Measurements from ENCODE around the gene RASGRP3.

The RASGRP3 gene, protein sequence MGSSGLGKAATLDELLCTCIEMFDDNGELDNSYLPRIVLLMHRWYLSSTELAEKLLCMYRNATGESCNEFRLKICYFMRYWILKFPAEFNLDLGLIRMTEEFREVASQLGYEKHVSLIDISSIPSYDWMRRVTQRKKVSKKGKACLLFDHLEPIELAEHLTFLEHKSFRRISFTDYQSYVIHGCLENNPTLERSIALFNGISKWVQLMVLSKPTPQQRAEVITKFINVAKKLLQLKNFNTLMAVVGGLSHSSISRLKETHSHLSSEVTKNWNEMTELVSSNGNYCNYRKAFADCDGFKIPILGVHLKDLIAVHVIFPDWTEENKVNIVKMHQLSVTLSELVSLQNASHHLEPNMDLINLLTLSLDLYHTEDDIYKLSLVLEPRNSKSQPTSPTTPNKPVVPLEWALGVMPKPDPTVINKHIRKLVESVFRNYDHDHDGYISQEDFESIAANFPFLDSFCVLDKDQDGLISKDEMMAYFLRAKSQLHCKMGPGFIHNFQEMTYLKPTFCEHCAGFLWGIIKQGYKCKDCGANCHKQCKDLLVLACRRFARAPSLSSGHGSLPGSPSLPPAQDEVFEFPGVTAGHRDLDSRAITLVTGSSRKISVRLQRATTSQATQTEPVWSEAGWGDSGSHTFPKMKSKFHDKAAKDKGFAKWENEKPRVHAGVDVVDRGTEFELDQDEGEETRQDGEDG

DNA sequence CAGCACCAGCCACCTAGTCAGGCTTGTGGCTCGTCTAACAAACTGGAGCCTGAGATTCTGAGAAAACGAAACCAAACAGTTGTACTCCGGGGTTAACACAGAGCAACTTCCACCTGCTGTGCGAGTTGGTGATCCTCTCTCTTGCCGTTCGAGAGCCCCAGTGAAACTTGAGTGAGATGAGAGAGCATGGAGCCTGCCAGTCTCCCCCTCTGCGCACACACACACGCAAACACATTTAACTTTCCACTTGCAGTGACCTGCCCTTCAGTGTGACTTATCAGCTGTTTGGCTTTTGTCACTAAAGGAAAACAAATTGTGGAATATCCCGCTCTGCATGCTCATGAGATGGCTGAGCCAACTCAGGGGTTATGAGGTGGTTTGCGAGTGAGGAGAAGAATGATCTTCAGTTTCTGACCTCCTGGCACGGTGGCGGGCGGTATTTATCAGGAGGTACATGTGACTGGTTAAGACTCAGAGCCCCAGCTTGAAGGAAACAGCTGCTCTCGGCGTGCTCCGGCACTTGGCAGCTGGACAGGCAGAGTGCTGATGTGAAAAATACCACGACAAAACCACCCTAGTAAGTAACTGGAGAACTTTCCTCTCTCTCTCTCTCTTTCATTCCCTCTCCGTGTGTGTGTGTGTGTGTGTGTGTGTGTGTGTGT, at the start of gene RASGRP3:
TSS of gene RASGRP3 (plus strand) at position 519 of the 662 bp plus-strand sequence. CDS start 38,488 bp downstream, outside the sequence.
- TF ChIP-seq GATA2 (IDR thresholded peaks at IDR 0.05; ENCODE audit: low read depth, low read length) (no peak), GATA3 (IDR thresholded peaks at IDR 0.05; ENCODE audit: low read depth, low read length) (no peak)

DNA sequence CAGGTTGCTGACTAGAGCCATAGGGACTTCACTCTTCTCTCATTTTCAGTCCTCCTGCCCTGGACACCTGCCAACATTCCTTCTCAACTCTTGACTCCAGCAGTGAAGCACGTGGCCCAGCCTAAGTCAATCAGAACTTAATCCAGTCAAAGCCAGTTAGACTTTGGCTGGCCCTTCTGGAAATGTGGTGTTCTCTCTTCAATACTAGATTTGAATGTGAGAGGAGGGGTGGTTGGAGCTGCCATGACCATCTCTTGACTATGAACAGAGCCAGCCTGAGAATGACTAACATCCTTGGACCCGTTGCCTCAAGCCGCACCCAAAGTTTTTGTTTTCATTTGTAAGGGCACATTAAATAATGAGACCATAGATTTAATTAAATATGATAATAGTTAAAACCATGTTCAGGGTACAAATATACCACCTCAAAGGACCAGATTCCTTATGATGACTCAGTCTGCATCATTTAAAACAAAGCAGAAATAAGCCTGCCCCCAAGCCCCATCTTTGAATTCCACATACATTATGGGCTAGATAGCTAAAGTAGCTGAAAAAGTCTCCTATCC, 49.7 kb upstream of the RASGRP3 start:
- TF ChIP-seq GATA2 (IDR thresholded peaks at IDR 0.05; ENCODE audit: low read depth, low read length), result no peak
- no peak for TF ChIP-seq GATA3 (IDR thresholded peaks at IDR 0.05; ENCODE audit: low read depth, low read length)

DNA sequence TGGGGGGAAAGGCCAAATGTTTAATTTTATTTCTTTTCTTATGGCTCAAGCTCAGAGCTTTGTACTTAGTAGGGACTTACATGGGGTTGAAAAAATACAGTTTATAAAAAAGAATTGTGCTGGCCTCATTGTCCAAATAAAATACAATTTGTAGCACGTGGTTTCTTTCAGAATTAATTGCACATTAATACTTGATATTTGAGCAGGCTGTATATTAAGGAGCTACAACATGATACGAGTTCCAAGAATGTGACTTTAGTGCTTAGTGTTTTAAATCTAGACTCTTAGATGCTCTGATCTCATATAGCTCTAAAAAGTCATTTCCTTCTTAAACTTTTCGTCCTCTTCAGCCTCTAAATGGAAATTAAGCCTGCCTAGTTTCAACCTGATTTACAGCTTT, 46.4 kb upstream of the RASGRP3 start:
- no peak for TF ChIP-seq GATA2 (IDR thresholded peaks at IDR 0.05; ENCODE audit: low read depth, low read length)
- TF ChIP-seq GATA3 (IDR thresholded peaks at IDR 0.05; ENCODE audit: low read depth, low read length), result no peak

DNA sequence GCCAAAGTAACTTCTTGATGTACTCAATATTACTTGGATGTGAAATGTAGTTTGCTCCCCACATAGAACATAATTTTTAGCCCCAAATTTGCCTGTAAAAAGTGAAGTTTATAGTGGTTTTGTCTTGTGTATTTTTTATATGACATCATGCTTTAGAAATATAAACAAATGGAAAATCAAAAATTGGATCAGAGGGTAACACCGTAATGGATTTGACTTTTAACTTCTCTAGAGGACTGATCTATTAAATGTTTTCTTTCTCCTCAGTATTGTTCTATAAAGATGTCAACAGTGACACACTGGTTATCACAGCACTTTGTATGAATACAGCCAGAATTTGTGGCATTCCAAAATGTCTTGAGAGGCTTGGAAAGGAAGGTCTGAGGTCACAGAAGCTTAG, 45.6 kb upstream of the RASGRP3 start:
- TF ChIP-seq GATA2 (IDR thresholded peaks at IDR 0.05; ENCODE audit: low read depth, low read length), result no peak
- no peak for TF ChIP-seq GATA3 (IDR thresholded peaks at IDR 0.05; ENCODE audit: low read depth, low read length)

DNA sequence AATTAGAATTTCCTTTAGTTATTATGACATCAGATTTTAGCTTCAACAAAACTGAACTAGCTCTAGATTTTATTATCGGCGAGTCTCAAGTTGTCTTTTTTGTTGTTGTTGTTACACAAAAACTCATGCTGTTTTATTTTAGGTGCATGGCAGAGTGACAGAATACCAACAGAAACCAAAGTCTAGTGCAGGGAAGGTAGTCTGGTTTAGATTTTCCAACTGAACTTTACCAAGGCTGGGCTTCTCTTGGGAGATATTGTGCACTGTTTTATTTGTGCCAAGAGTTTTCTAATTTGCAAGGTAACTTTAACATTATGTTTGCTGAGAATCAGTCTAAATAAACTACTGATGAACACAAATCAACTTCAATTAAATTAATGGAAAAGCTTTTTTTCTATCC, 43.6 kb upstream of the RASGRP3 start:
- no peak for TF ChIP-seq GATA2 (IDR thresholded peaks at IDR 0.05; ENCODE audit: low read depth, low read length)
- no peak for TF ChIP-seq GATA3 (IDR thresholded peaks at IDR 0.05; ENCODE audit: low read depth, low read length)

DNA sequence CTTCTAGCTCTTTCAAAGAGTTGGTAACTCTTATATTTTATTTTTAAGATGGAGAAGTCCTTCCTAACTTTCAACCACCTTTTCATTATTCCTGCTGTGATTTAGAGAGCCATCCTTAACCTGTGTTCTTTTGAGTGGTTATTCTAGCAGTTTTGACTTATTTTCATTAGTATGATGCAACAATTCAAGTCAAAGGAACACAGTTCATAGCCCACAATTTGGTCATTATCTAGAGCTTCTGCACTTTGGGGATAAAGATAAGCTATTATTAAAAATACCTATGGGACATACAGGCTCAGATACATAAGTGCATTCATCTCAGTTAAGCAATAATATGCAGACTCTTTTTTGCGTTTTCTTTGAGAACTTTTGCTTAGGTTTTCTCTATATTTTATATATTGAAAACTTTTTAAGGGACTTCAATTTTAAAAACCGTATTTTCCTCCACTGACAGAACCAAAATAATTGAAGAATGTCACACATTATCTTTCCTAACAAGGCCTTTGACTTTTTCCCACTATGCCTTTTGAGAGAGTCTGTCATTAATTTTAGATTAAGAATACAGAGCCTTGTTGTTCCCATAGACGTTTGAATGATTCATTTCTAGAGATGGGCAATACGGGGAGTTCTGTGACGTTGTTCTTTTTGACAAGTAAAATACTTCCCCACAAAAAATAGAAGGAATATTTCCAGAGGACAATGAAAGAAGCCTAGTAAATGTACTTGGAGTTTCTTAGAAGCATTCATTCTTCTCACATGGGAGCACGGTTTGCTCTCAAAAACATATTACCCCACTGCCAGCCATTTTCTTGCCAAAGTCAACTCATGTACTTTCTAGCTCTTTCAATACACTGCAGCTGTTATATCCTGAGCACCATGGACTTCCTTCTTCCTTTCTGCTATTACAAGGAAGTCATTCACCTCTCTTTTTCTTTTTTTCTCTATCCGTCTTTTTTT, 42.9 kb upstream of the RASGRP3 start:
- TF ChIP-seq GATA3 (IDR thresholded peaks at IDR 0.05; ENCODE audit: low read depth, low read length), result no peak
- TF ChIP-seq GATA2 (IDR thresholded peaks at IDR 0.05; ENCODE audit: low read depth, low read length), result no peak

DNA sequence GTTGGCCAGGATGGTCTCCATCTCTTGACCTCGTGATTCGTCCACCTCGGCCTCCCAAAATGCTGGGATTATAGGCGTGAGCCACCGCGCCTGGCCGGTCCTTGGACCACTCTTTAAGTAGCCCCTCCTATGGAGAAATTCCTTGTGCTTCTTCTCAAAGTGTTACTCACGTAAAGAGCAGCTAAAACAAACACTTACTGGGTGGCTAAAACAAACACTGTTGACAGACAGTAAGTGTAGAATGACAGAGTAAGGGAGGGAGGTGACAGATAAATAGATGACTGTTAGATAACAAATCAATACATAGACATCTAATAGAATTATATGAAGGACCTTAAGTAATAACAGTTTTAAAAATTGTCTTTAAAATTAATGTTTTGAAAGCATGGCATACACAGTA, 40.9 kb upstream of the RASGRP3 start:
- no peak for TF ChIP-seq GATA2 (IDR thresholded peaks at IDR 0.05; ENCODE audit: low read depth, low read length)
- TF ChIP-seq GATA3 (IDR thresholded peaks at IDR 0.05; ENCODE audit: low read depth, low read length), result no peak

DNA sequence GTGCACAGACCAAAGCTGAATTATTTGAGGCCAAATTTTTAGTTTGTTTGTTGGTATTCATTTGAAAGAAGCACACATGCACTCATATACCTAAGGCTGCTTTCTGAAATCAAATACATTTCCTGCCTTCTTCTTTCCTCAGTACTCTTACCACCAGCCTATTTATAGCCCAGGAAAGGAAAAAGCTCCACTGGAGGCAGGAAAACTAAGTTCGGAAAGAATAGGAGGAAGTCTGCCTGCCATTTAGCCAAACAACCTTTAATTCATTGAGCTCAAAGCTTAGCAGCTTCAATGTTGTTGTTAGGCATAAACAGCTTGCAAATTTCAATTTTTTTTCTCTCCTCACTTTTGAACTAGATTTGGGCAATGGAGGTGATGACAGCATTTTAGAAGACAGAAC, 40.4 kb upstream of the RASGRP3 start:
- no peak for TF ChIP-seq GATA2 (IDR thresholded peaks at IDR 0.05; ENCODE audit: low read depth, low read length)
- TF ChIP-seq GATA3 (IDR thresholded peaks at IDR 0.05; ENCODE audit: low read depth, low read length), result no peak

DNA sequence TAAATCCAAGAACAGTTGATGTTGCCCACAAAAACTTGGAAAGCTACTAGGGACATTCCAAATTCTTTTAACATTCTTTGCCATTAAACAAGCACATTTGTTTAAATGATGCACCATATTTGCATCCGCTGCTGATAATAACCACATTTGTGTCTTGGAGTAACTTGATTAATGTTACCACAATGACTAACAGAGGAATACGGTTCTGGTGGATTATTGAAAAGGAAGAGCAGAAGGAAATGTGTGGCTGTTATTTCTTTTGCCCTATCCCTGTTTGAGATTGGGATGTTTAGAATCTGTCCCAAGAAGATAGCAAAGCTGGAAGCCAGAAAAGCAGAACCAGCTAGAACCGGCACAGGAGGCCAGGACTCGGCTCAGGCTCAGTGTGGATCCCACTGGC, 39.2 kb upstream of the RASGRP3 start:
- TF ChIP-seq GATA2 (IDR thresholded peaks at IDR 0.05; ENCODE audit: low read depth, low read length) (no peak), GATA3 (IDR thresholded peaks at IDR 0.05; ENCODE audit: low read depth, low read length) (no peak)

DNA sequence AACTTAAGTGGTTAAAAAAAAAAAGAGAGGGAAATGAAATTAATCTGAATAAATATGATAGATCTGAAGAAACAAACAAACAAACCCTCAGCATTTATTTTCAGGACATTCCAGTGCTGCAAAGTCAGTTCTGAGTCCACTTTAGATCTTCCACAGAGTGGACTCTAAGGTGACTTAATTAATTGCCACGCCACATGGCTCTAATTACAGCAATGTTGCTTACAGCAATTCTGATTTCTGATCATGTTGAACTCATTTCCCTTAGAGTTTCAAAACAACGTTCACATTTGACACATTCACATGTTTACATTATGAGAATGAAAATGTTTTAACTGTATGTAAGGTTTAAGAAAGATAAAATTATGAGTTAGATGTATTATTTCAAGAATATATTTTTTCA, 38.6 kb upstream of the RASGRP3 start:
- no peak for TF ChIP-seq GATA2 (IDR thresholded peaks at IDR 0.05; ENCODE audit: low read depth, low read length)
- no peak for TF ChIP-seq GATA3 (IDR thresholded peaks at IDR 0.05; ENCODE audit: low read depth, low read length)

DNA sequence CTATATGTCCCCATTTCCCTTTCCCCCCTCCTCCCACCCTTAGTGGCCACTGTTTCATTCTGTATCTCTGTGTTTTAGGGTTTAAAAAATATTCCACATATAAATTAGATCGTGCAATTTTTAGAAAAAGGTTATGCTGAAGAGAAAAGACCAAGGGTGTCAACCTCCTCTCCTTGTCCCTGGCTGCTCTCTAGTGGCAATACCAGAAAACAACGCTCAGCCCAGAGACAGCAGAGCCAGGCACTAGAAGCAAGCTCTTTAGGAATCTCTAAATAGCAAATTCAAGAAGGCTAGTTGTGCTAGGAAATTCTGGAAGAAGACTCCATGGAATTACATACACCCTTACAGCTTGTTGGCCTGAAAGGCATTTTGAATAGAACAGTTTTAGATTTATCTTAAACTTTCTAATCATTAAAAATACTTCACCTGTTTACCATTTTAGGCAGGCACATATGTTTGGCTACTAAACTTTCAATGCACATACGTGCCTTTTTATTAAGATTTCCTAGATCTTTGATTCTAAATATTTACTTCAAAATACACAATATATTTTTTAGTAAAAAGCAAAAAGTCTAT, 35.1 kb upstream of the RASGRP3 start:
- TF ChIP-seq GATA2 (IDR thresholded peaks at IDR 0.05; ENCODE audit: low read depth, low read length) (no peak), GATA3 (IDR thresholded peaks at IDR 0.05; ENCODE audit: low read depth, low read length) (no peak)

DNA sequence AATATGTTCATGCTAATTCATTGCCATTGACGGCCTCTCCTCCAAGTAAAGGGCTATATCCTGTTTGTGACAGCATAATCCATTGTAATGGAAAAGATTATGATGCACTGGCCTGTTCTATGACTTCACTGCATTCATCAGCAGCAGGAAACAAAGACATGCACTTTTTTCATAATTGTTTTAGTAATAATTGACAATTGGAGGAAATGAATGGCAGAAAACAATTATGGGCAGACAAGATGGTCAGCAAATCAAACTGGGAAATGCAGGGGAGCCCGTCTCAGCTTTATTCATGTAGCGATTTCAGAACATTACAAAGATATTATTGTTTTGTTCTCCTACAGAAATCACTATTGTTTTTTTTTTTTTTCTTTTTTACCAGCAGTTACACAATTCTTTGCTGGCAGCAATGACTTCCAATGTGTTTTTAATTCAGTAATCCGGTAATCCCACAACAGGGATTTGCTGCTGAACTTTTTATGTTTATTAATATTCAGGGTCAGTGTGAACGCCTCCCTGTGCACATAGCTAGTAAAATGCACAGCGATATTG, 33.8 kb upstream of the RASGRP3 start:
- TF ChIP-seq GATA3 (IDR thresholded peaks at IDR 0.05; ENCODE audit: low read depth, low read length), result no peak
- TF ChIP-seq GATA2 (IDR thresholded peaks at IDR 0.05; ENCODE audit: low read depth, low read length), result no peak

All from SH-SY5Y (cell line).